Activated CD8-positive, alpha-beta memory T cell treated with anti-CD3 and anti-CD28 coated beads, Interleukin-2, amount 50 U/mL, for 48 hours (primary cell): Measurements from ENCODE around the gene DSE.
"Not testable (repeated sequence)": the region's sequence is repeated elsewhere in the genome, so short reads cannot be mapped to it uniquely, and the experiment has no call there.

Experiments
- DNase-seq: peaks from one replicate; pipeline ENCODE4 v3.0.0-alpha.2; 2020

The DSE gene

GRCh38 chr6:116370760-116371119 lies at the start of gene DSE:
Gene DSE, plus strand, starts transcription at chr6:116370947. Its CDS starts 28,304 bp downstream, at chr6:116399251.
- peak; percentile 72 for DNase-seq

GRCh38 chr6:116321933-116322332 lies 48.8 kb upstream of the DSE start:
- DNase-seq: not testable (repeated sequence)

GRCh38 chr6:116323863-116324262 lies 46.9 kb upstream of the DSE start:
- DNase-seq: no peak

GRCh38 chr6:116325634-116326132 lies 45.1 kb upstream of the DSE start:
- DNase-seq: not testable (repeated sequence)

- no peak for DNase-seq
Observed at GRCh38 chr6:116326181-116326671, 44.5 kb upstream of the DSE start.

GRCh38 chr6:116326996-116327395 lies 43.8 kb upstream of the DSE start:
- DNase-seq: no peak

- no peak for DNase-seq
Observed at GRCh38 chr6:116327803-116328527, 42.8 kb upstream of the DSE start.

GRCh38 chr6:116328528-116328903 lies 42.2 kb upstream of the DSE start:
- DNase-seq: no peak

- no peak for DNase-seq
Observed at GRCh38 chr6:116329156-116329555, 41.6 kb upstream of the DSE start.

- no peak for DNase-seq
Observed at GRCh38 chr6:116330511-116330910, 40.2 kb upstream of the DSE start.

GRCh38 chr6:116332096-116332495 lies 38.7 kb upstream of the DSE start:
- DNase-seq: no peak

GRCh38 chr6:116334638-116335409 lies 35.9 kb upstream of the DSE start:
- not testable (repeated sequence) for DNase-seq

- DNase-seq: no peak
Observed at GRCh38 chr6:116335612-116336215, 35.0 kb upstream of the DSE start.

- DNase-seq: no peak
Observed at GRCh38 chr6:116338943-116339342, 31.8 kb upstream of the DSE start.

- not testable (repeated sequence) for DNase-seq
Observed at GRCh38 chr6:116340625-116341024, 30.1 kb upstream of the DSE start.

- no peak for DNase-seq
Observed at GRCh38 chr6:116349216-116349615, 21.5 kb upstream of the DSE start.

- DNase-seq: no peak
Observed at GRCh38 chr6:116351101-116351500, 19.6 kb upstream of the DSE start.

- no peak for DNase-seq
Observed at GRCh38 chr6:116352515-116353471, 18.0 kb upstream of the DSE start.

GRCh38 chr6:116354236-116354635 lies 16.5 kb upstream of the DSE start:
- DNase-seq: no peak

- no peak for DNase-seq
Observed at GRCh38 chr6:116355796-116356195, 15.0 kb upstream of the DSE start.

- no peak for DNase-seq
Observed at GRCh38 chr6:116359131-116359530, 11.6 kb upstream of the DSE start.

- DNase-seq: no peak
Observed at GRCh38 chr6:116359835-116360234, 10.9 kb upstream of the DSE start.
